Activated CD8-positive, alpha-beta T cell treated with anti-CD3 and anti-CD28 coated beads for 36 hours (primary cell): Measurements from ENCODE around the gene LAMA3. TPM values are rescaled to one million over a fixed set of nuclear protein-coding genes. Genes with fewer than 3 reads are reported as not detected.

ENCODE experiments used
- ATAC-seq: fragments of 200-7000 bp; cut with Tn5 transposase; one replicate; pipeline ENCODE4 v1.10.0; 2021; ENCODE audit warnings: mild to moderate bottlenecking, moderate library complexity
- CTCF ChIA-PET: fragments of 350-600 bp; sonication (Branson Sonifier 250); formaldehyde crosslinking; loops from one replicate; lab custom pipeline; 2021; ENCODE audit warnings: antibody characterized with exemption; lab: Charles Lee
- POLR2A ChIA-PET: fragments of 350-600 bp; sonication (Branson Sonifier 250); formaldehyde crosslinking; loops from one replicate; lab custom pipeline; 2021; ENCODE audit warnings: antibody characterized with exemption; lab: Charles Lee
- DNase-seq: peaks from one replicate; pipeline ENCODE4 v3.0.0-alpha.2; 2020
- H3K27ac Mint-ChIP-seq: one replicate; pipeline ENCODE4 v1.8.0; 2021; ENCODE audit warnings: mild to moderate bottlenecking, mixed read lengths
- H3K27me3 Mint-ChIP-seq: one replicate; pipeline ENCODE4 v1.8.0; 2021; ENCODE audit warnings: mixed read lengths
- H3K36me3 Mint-ChIP-seq: one replicate; pipeline ENCODE4 v1.8.0; 2021; ENCODE audit warnings: low read depth, mixed read lengths
- H3K4me1 Mint-ChIP-seq: one replicate; pipeline ENCODE4 v1.8.0; 2021; ENCODE audit warnings: low read depth, mixed read lengths
- H3K4me3 Mint-ChIP-seq: one replicate; pipeline ENCODE4 v1.8.0; 2021; ENCODE audit warnings: mild to moderate bottlenecking, moderate library complexity, mixed read lengths
- H3K9me3 Mint-ChIP-seq: one replicate; pipeline ENCODE4 v1.8.0; 2021; ENCODE audit warnings: mixed read lengths
- CTCF ChIP-seq: fragments of 200-600 bp; IDR thresholded peaks from one replicate; pipeline ENCODE4 v1.8.0; 2022; ENCODE audit warnings: antibody characterized with exemption, mild to moderate bottlenecking
- intact Hi-C: fragments of 100-400 bp; cut with micrococcal nuclease; formaldehyde crosslinking; loops from one replicate; pipeline ENCODE4 v1.10.0; 2022
- total RNA-seq, 2 experiments: library from RNA; stranded (reverse); gene quantifications; one replicate each; pipeline ENCODE4 v1.2.3, GENCODE V29; 2021

LAMA3 gene
- total RNA-seq, 2 experiments from 2014 or later = 0.05 TPM; not detected in 1

- no peak for TF ChIP-seq CTCF
- Mint-ChIP-seq H3K4me1 (peaks cover 6% of the 10 kb centered on the region), H3K27ac (no peak overlapping the region), H3K36me3 (no peaks in the 10 kb centered on the region), H3K4me3 (no peak overlapping the region), H3K9me3 (no peaks in the 10 kb centered on the region), H3K27me3 (no peaks in the 10 kb centered on the region)
- intact Hi-C loops = loop anchor here (10.0 kb wide), 2 partner anchors 92 to 292 kb away; no protein-coding TSS in a partner anchor
- DNase-seq (no peak), ATAC-seq (no peak)
- POLR2A ChIA-PET = interaction anchor here (0.7 kb wide), 1 partner anchor 28 kb away, joined by 3 read pairs; no protein-coding TSS in a partner anchor
- CTCF ChIA-PET = no interaction called here
Observed at GRCh38 chr18:23916338-23916737, 227.1 kb downstream of the LAMA3 start.

GRCh38 chr18:23918395-23919032 lies 229.3 kb downstream of the LAMA3 start:
- no peak overlapping the region for H3K4me3 Mint-ChIP-seq
- H3K4me1 Mint-ChIP-seq = peaks cover 6% of the 10 kb centered on the region
- POLR2A ChIA-PET = interaction anchor here (1.0 kb wide), 1 partner anchor 97 kb away, joined by 4 read pairs; the partner anchor contains the start of gene TTC39C
- no peak overlapping the region for H3K27ac Mint-ChIP-seq
- DNase-seq = peak; percentile 92
- peak; percentile 94 for TF ChIP-seq CTCF
- CTCF ChIA-PET = interaction anchor here (0.6 to 2.8 kb wide), 76 partner anchors 8 to 422 kb away, joined by 3 to 45 read pairs (median 4); partner anchors contain the start of gene CABYR
- no peaks in the 10 kb centered on the region for H3K36me3 Mint-ChIP-seq
- no peaks in the 10 kb centered on the region for H3K27me3 Mint-ChIP-seq
- H3K9me3 Mint-ChIP-seq = no peaks in the 10 kb centered on the region
- ATAC-seq = peak; percentile 94
- intact Hi-C loops = loop anchor here (10.0 kb wide), 2 partner anchors 94 to 294 kb away; no protein-coding TSS in a partner anchor

GRCh38 chr18:23920054-23920453 lies 230.8 kb downstream of the LAMA3 start:
- intact Hi-C loops = no loop called here
- Mint-ChIP-seq H3K4me3 (no peak overlapping the region), H3K4me1 (peaks cover 6% of the 10 kb centered on the region), H3K9me3 (no peaks in the 10 kb centered on the region), H3K36me3 (no peaks in the 10 kb centered on the region), H3K27ac (no peak overlapping the region), H3K27me3 (no peaks in the 10 kb centered on the region)
- ATAC-seq (peak; percentile 46), DNase-seq (no peak)
- CTCF ChIA-PET = interaction anchor here (0.8 to 1.0 kb wide), 4 partner anchors 9 to 96 kb away, joined by 3 read pairs; no protein-coding TSS in a partner anchor
- POLR2A ChIA-PET = no interaction called here
- TF ChIP-seq CTCF = no peak

GRCh38 chr18:23921716-23922285 lies 232.5 kb downstream of the LAMA3 start:
- no peaks in the 10 kb centered on the region for H3K9me3 Mint-ChIP-seq
- H3K27ac Mint-ChIP-seq = no peak overlapping the region
- no peaks in the 10 kb centered on the region for H3K36me3 Mint-ChIP-seq
- no peak for DNase-seq
- peaks cover 6% of the 10 kb centered on the region for H3K4me1 Mint-ChIP-seq
- CTCF ChIA-PET = no interaction called here
- POLR2A ChIA-PET = no interaction called here
- no peak for TF ChIP-seq CTCF
- no peak overlapping the region for H3K4me3 Mint-ChIP-seq
- H3K27me3 Mint-ChIP-seq = no peaks in the 10 kb centered on the region
- no peak for ATAC-seq
- intact Hi-C loops = no loop called here

GRCh38 chr18:23922939-23923338 lies 233.7 kb downstream of the LAMA3 start:
- peaks cover 6% of the 10 kb centered on the region for H3K4me1 Mint-ChIP-seq
- no peaks in the 10 kb centered on the region for H3K27me3 Mint-ChIP-seq
- no peak overlapping the region for H3K27ac Mint-ChIP-seq
- CTCF ChIA-PET = no interaction called here
- DNase-seq (no peak), ATAC-seq (no peak)
- no peak for TF ChIP-seq CTCF
- no peaks in the 10 kb centered on the region for H3K36me3 Mint-ChIP-seq
- intact Hi-C loops = no loop called here
- POLR2A ChIA-PET = interaction anchor here (1.6 kb wide), 1 partner anchor 201 kb away, joined by 3 read pairs; no protein-coding TSS in a partner anchor
- H3K4me3 Mint-ChIP-seq = no peak overlapping the region
- H3K9me3 Mint-ChIP-seq = no peaks in the 10 kb centered on the region
